Stomach (tissue), 4 donors: ENCODE measurements around the gene PIP4K2A.

Source experiments
- CTCF ChIP-seq, 7 experiments: fragments of 450-650 bp in 4 of 7; fragments of 200-600 bp in 3 of 7; sonication (generic) in 3 of 7; IDR thresholded peaks; one replicate each; pipeline ENCODE4 v1.5.1; 2016 to 2019; ENCODE audit warnings: antibody characterized with exemption in 7 of 7, control low read depth in 2 of 7, mild to moderate bottlenecking in 1 of 7
- EP300 ChIP-seq: sonication (generic); formaldehyde crosslinking; IDR thresholded peaks from one replicate; pipeline ENCODE4 v1.6.1; 2017; ENCODE audit warnings: antibody characterized with exemption
- POLR2A ChIP-seq, 4 donors: fragments of 450-650 bp; IDR thresholded peaks; one replicate each; pipeline ENCODE4 v1.6.1; 2016; ENCODE audit warnings: antibody characterized with exemption in 4 of 4, control low read depth in 2 of 4, mild to moderate bottlenecking in 1 of 4, moderate library complexity in 1 of 4
- POLR2AphosphoS5 ChIP-seq, 3 donors: sonication (generic); formaldehyde crosslinking; IDR thresholded peaks; one replicate each; pipeline ENCODE4 v1.6.1; 2016; ENCODE audit warnings: antibody characterized with exemption in 3 of 3

- TF ChIP-seq CTCF (IDR thresholded peaks at IDR 0.05) (no peak), EP300 (no peak), POLR2A (IDR thresholded peaks at IDR 0.05) (no peak), POLR2AphosphoS5 (IDR thresholded peaks at IDR 0.05) (no peak)
Observed at GRCh38 chr10:22684699-22685098, 29.7 kb downstream of the PIP4K2A start.
